Measurements from ENCODE around the gene PHKG1.
"Not testable (repeated sequence)": the region's sequence is repeated elsewhere in the genome, so short reads cannot be mapped to it uniquely, and the experiment has no call there.

PHKG1 gene

GRCh38 chr7:56046721-56047445 lies 45.9 kb downstream of the PHKG1 start:
- no peak for DNase-seq (ENCODE audit: low read depth in 1 of 2, low spot score in 1 of 2)

- not testable (repeated sequence) for DNase-seq (ENCODE audit: low read depth in 1 of 2, low spot score in 1 of 2)
Measured at GRCh38 chr7:56045758-56046157, 47.0 kb downstream of the PHKG1 start.

DNA sequence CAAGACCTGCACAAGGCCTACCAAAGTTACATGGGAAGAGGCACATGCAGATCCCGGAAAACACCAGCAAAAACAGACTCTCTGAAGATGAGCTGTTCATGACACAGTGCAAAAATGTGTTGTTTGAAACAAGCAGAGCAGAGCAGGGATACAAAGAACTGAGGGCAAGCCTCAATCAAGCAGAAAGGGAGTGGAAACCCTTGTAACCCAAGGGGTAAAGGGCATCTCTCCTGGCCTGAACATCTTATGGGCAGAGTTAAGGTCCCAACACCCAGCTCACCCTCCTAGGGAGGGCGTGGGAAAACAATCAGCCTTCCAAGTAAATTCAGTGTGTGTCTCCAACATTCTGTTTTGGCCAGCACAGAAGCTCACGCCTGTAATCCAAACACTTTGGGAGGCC lies 52.0 kb downstream of the PHKG1 start:
- no peak for DNase-seq (ENCODE audit: low read depth in 1 of 2, low spot score in 1 of 2)

DNA sequence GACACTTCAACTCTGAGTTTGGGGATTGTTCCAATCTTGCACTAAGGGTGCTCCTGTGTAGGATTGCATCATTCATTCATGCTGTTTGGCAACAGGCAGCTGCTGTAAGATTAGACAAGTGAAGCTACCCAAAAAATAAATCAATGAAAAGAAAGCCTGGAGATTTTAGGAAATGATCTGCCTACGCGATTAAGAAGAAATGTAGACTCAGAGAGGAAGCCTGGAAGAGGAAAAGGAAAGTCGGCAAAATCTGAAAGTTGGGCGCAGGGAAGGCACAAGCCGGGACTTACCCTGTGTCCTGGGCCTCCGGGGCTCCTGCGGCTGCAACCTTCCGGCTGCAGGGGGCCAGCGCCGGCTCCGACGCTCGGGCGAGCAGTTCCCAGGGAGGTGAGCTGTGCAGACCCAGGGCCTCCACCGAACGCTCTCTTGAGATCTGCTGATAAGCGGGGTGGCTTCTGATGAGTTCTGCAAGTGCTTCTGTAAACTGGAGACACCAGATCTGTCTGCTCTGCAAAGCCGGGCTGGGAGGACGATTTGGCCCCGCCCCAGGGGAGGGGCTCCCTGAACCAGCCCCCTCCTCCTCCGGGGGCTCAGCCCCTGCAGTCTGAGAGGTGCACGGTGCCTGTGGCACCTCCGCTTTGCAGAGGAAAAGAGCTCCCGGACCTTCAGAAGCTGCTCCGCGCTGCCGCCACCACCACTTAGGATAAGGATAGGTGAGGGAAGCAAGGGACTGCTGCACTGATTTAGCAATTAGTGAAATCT lies 58.9 kb downstream of the PHKG1 start:
- peak; percentile 39 to 62 for DNase-seq (ENCODE audit: low read depth in 1 of 2, low spot score in 1 of 2)

- not testable (repeated sequence) for DNase-seq (ENCODE audit: low read depth in 1 of 2, low spot score in 1 of 2)
Measured at GRCh38 chr7:56032578-56032977, 60.2 kb downstream of the PHKG1 start.

GRCh38 chr7:56031556-56031955 lies 61.2 kb downstream of the PHKG1 start:
- not testable (repeated sequence) for DNase-seq (ENCODE audit: low read depth in 1 of 2, low spot score in 1 of 2)

GRCh38 chr7:56030340-56030739 lies 62.4 kb downstream of the PHKG1 start:
- no peak for DNase-seq (ENCODE audit: low read depth in 1 of 2, low spot score in 1 of 2)
